Nephron progenitor cell (in vitro differentiated cells): Measurements from ENCODE around the gene ZNF710.
"Not testable (repeated sequence)": the region's sequence is repeated elsewhere in the genome, so short reads cannot be mapped to it uniquely, and the experiment has no call there.

Experiments
- DNase-seq: peaks from one replicate; pipeline ENCODE4 v3.0.0; 2021
- H3K27ac Mint-ChIP-seq: 2 replicates; pipeline ENCODE4 v1.8.0; 2021; ENCODE audit warnings: mild to moderate bottlenecking, moderate library complexity, mixed read lengths
- H3K27me3 Mint-ChIP-seq: 2 replicates; pipeline ENCODE4 v1.8.0; 2021; ENCODE audit warnings: mild to moderate bottlenecking, low read depth, mixed read lengths; ENCODE audit not compliant: poor library complexity
- H3K36me3 Mint-ChIP-seq: 2 replicates; pipeline ENCODE4 v1.8.0; 2021; ENCODE audit warnings: low read depth, mixed read lengths
- H3K4me1 Mint-ChIP-seq: 2 replicates; pipeline ENCODE4 v1.8.0; 2021; ENCODE audit warnings: mixed read lengths
- H3K4me3 Mint-ChIP-seq: 2 replicates; pipeline ENCODE4 v1.8.0; 2021; ENCODE audit warnings: mild to moderate bottlenecking, moderate library complexity, mixed read lengths
- H3K9me3 Mint-ChIP-seq: 2 replicates; pipeline ENCODE4 v1.8.0; 2021; ENCODE audit warnings: mild to moderate bottlenecking, moderate library complexity, mixed read lengths
- TF ChIP-seq, protein P1 (sequence below): fragments of 200-600 bp; sonication (generic); IDR thresholded peaks from 2 replicates; pipeline ENCODE4 v1.5.0; 2021; ENCODE audit warnings: antibody characterized with exemption

The ZNF710 gene

DNA sequence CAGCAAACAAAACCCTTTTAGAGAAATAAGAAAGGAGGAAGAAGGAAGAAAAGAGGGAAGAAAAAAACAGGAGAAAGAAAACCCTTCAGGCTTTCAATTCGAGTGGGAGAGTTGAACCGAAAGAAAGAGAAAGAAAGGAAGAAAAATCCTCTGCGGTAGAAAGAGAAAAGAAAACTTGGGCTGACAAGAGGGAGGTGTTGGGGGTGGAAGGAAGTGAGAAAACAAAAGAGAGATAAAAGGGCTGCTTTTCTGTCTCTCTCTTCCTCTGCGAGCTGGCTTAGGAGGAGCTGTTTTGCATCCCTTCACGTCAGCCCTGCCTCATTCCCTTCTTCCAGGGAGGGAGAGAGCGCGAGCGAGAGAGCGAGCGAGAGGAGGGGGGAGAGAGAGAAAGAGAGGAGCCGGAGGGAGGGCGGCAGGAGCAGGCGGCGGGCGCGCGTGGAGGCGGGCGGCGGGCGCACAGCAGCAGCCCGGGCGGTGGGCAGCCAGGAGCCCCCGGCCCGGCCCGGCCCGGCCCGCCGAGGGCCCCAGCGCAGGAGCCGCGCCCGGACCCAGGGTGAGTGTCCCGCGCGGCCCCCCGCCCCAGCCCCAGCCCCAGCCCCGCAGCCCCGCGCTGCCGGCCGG lies at the start of gene ZNF710:
Gene ZNF710 (plus strand): TSS at position 263 of the 621 bp plus-strand sequence. CDS start 65,814 bp downstream, outside the sequence.
- peaks cover 81% of the 10 kb centered on the region for H3K4me1 Mint-ChIP-seq
- peak within 1 kb of the TSS; percentile 83 for H3K27ac Mint-ChIP-seq
- H3K36me3 Mint-ChIP-seq, result no peaks in the 10 kb centered on the region
- peaks cover 6% of the 10 kb centered on the region for H3K27me3 Mint-ChIP-seq
- H3K9me3 Mint-ChIP-seq, result no peaks in the 10 kb centered on the region
- TF ChIP-seq, protein P1, sequence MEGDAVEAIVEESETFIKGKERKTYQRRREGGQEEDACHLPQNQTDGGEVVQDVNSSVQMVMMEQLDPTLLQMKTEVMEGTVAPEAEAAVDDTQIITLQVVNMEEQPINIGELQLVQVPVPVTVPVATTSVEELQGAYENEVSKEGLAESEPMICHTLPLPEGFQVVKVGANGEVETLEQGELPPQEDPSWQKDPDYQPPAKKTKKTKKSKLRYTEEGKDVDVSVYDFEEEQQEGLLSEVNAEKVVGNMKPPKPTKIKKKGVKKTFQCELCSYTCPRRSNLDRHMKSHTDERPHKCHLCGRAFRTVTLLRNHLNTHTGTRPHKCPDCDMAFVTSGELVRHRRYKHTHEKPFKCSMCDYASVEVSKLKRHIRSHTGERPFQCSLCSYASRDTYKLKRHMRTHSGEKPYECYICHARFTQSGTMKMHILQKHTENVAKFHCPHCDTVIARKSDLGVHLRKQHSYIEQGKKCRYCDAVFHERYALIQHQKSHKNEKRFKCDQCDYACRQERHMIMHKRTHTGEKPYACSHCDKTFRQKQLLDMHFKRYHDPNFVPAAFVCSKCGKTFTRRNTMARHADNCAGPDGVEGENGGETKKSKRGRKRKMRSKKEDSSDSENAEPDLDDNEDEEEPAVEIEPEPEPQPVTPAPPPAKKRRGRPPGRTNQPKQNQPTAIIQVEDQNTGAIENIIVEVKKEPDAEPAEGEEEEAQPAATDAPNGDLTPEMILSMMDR, result no peak
- peak within 1 kb of the TSS; percentile 98 for H3K4me3 Mint-ChIP-seq
- DNase-seq, result peak; percentile 56

DNA sequence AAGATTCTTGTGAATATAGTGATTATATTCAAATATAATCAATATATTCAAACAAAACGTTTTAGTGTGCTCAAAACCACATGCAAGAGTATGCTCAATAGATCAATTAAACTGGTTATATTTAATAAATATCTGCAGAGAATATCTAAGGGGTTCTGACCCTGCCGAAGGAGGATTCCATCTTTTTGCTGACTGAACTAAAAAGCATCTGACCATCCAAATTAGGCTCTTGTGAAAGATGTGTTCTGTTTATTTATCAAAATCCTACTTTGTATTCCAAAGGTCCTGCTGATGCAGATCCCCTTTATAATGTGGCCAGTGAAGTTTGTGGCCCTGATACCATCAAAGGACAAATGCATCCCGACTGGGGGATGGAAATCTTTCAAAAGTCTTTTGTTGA lies 46.6 kb upstream of the ZNF710 start:
- H3K4me3 Mint-ChIP-seq, result no peak overlapping the region
- H3K4me1 Mint-ChIP-seq, result no peaks in the 10 kb centered on the region
- peaks cover 14% of the 10 kb centered on the region for H3K9me3 Mint-ChIP-seq
- TF ChIP-seq, protein P1, result no peak
- no peaks in the 10 kb centered on the region for H3K36me3 Mint-ChIP-seq
- no peak overlapping the region for H3K27ac Mint-ChIP-seq
- DNase-seq, result no peak
- peaks cover 11% of the 10 kb centered on the region for H3K27me3 Mint-ChIP-seq

GRCh38 chr15:89955449-89955998 lies 45.6 kb upstream of the ZNF710 start:
- not testable (repeated sequence) for H3K27ac Mint-ChIP-seq

DNA sequence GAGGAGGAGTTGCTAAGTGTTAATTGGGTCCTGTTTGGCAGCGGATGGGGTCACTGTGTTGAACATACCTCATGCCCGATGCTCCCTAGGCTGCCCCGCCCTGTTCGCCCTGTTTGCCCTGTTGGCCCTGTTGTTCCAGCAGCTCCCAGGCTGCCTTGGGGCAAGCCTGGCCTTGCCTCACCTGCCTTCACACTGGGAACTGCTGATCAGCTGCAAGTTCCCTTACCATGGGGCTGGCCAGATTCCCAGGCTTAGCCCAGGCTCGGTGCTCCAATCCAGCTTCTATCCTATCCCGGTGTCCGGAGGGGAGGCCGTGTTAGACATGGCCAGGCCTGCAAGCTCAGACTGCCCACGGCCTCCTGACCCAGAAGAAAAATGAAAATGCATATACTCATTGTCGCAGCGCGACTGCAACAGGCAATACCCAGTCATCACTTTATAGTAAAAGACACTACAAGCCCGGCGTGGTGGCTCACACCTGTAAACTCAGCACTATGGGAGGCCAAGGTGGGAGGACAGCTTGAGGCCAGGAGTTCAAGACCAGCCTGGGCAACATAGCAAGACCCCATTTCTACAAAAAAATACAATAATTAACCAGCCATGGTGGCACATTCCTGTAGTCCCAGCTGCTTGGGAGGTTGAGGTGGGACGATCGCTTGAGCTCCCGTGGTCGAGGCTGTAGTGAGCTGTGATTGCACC lies 42.9 kb upstream of the ZNF710 start:
- no peaks in the 10 kb centered on the region for H3K36me3 Mint-ChIP-seq
- H3K4me1 Mint-ChIP-seq, result no peaks in the 10 kb centered on the region
- no peak for DNase-seq
- no peak overlapping the region for H3K4me3 Mint-ChIP-seq
- H3K27ac Mint-ChIP-seq, result no peak overlapping the region
- peaks cover 14% of the 10 kb centered on the region for H3K9me3 Mint-ChIP-seq
- TF ChIP-seq, protein P1, result no peak
- peaks cover 12% of the 10 kb centered on the region for H3K27me3 Mint-ChIP-seq

More at GRCh38 chr15:89955449-89955998, 45.6 kb upstream of the ZNF710 start:
- Mint-ChIP-seq H3K9me3 (peaks cover 14% of the 10 kb centered on the region), H3K27me3 (peaks cover 12% of the 10 kb centered on the region)
- not testable (repeated sequence) for H3K36me3 Mint-ChIP-seq, H3K4me3 Mint-ChIP-seq, DNase-seq, H3K4me1 Mint-ChIP-seq

DNA sequence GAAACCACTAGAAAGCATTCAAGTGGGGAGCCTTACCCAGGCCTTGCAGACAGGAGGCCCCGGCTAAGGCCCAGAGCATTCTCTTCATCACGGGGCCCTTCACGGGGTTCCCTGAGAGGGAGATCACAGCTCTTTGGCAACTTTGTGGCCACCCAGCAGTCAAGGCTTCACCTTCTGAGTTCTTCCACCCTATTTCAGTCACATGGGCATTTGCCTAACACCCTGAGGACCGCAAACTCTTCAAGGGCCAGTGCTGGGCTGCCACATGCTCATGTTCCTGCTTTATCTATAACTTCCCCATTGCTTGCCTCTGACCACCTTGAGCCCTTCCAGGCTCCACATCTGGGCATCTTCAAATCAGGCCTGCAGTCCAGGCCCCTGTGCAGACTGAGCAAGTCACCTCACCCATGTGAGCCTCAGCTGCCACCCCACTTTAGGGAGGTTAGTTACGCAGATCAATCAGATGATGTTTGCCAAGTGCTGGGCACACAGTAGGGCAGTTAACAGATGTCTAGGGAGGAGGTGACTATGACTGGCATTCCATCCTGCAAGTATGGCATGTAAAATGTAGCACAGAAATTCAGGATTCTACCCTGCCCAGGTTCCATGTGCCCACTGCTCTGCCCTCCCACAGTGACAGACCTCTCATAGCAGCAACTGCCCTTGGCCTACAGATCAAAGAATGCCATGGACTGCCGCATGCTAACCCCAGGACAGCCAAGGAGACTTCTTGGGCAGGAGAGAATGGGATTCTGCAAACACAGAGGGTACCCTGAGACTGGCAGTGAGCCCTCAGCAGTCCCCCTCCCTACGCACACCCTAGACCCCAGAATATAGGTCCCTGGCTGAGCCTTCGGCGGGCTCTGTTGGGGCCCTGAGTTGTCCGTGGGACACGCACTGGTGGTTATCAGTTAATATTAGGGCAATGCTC lies 37.6 kb upstream of the ZNF710 start:
- H3K4me3 Mint-ChIP-seq, result no peak overlapping the region
- DNase-seq, result no peak
- H3K9me3 Mint-ChIP-seq, result no peaks in the 10 kb centered on the region
- TF ChIP-seq, protein P1, result no peak
- peaks cover 28% of the 10 kb centered on the region for H3K27me3 Mint-ChIP-seq
- H3K27ac Mint-ChIP-seq, result no peak overlapping the region
- no peaks in the 10 kb centered on the region for H3K36me3 Mint-ChIP-seq
- H3K4me1 Mint-ChIP-seq, result no peaks in the 10 kb centered on the region
